ENCODE data around the gene CFAP90.

Gene CFAP90, protein sequence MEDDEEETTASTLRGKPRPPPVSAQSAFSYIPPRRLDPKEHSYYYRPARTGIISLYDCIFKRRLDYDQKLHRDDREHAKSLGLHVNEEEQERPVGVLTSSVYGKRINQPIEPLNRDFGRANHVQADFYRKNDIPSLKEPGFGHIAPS

DNA sequence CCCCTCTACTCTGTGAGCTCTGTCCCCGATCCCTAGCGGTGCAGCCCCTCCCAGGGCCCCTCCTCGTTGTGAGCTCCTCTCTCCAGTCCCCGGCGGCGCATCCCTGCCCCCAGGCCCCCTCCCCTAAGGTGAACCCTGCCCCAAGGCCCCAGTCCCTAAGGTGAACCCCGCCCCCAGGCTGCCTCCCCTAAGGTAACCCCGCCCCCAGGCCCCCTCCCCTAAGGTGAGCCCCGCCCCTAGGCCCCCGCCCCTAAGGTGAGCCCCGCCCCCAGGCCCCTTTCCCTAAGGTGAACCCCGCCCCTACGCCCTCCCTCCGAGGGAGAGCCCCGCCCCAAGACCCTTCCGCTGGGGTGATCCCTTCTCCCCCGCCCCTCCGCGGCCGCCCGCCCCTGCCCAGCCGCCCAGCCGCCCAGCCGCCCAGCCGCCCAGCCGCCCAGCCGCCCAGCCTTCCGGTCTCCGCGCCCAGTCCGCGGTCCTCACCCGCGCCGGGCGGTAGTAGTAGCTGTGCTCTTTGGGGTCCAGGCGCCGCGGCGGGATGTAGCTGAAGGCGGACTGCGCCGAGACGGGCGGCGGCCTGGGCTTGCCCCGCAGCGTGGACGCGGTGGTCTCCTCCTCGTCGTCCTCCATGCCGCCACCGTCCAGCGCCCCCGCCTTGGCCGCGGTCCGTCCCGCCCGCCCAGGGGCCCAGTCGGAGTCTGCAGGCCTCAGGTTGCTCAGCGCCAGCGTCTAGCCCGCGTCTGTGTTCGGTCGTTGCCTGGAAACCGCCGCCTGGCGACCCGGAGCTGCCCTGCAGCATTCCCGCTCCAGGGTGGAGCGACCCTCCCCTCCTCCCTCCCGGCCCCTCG lies at the start of gene CFAP90:
TSS of gene CFAP90 (minus strand) at position 739 of the 845 bp plus-strand sequence. CDS start at position 627, 112 bp downstream.
- DNase-seq: peak; percentile 20

- DNase-seq: peak; percentile 38
These were observed 46.2 kb upstream of the CFAP90 start for GRCh38 chr5:7897014-7897600.

- no peak for DNase-seq
These were observed 43.9 kb upstream of the CFAP90 start for GRCh38 chr5:7894860-7895259.

DNA sequence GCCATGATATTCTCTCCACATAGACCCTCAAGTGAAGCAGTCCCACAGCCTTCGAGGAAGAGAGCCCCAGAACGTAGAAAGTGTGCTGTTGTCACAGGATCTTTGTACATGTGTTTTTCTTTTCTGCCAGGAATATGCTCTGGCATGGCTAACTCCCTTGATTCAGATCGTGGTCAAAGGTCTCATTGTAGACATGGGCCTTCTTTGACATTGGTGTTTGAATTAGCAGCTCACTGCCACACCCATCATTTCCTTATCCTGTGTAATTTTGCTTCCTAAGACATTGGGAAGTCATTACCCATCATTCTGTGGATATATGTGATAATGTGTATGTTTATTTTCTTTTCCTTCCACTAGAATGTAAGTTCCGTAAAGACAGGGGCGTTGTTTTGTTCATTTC lies 43.5 kb upstream of the CFAP90 start:
- no peak for DNase-seq

DNA sequence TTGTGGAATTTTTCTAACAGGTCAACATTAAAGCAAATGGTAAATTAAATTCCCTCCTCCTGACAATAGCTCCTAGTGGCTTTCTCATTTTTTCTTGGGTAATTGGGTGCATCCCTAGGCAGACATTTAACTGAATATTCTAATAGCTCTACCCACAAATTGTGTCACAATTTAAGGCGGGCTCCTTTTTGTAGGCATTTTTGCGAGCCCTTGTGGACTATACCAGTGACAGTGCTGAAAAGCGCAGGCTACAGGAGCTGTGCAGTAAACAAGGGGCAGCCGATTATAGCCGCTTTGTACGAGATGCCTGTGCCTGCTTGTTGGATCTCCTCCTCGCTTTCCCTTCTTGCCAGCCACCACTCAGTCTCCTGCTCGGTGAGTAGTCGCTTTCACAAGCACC lies 38.0 kb upstream of the CFAP90 start:
- no peak for DNase-seq

DNA sequence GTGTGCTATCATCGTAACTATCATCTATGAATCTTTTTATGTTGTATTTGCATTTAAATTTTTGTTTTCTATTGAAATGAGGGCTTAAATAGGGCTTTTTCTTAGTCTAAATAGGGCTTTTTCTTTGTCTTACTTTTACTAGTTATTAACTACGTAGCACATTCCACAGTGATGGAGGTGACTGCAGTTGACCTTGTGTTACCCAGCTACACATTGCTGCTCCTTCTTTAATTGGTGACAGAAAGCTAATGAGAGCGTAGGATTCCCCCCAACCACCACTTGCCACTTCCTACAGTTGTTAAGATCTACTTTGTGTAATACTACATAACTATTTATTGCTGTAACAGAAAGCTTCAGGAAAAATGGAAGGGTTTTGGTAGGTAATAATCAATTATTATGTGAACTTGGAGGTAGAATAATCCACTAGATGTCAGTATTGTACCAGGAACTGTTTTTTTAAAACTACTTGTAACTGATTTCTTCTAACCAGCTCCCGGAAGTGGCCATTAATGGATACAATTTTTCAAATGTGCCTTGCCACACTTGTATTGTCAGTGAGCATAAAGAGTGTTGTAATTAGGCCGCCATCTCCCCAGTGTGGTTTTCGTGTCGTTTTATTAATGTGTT lies 36.0 kb upstream of the CFAP90 start:
- DNase-seq: no peak

DNA sequence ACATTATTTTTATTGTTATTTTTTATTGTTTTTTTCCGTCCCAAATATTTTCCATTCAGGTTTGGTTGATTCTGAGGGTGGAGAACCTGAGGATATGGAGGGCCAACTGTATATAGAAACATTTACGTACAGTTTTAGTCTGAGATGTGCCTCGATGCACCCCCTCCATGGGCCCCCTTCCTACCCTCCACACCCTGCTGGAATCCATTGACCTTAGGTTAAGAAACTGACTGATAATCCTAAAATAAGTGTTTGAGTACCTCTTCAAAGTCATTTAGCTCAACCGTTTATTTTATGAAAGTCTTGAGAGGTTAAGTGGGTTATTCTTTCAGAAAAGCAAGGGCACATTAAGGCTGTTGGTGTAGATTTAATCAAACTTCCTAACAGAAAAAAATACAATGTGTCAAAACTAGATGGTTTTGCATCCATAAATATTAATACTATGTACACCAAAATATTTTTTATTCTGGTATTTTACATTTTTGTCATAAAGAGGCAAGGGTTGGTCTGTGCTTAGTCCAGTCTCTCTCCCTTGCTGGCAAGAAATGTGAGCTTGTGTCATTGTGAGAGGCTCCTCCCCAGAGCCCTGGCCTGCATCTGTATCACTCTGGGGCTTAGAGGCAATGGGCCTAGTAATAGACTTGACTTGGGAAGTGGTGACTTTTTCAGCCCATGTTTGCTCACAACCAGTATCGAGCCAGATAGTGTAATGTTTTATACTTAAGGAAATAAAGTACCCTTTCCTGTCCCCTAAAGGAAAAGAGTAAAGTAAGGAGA lies 33.7 kb upstream of the CFAP90 start:
- no peak for DNase-seq

DNA sequence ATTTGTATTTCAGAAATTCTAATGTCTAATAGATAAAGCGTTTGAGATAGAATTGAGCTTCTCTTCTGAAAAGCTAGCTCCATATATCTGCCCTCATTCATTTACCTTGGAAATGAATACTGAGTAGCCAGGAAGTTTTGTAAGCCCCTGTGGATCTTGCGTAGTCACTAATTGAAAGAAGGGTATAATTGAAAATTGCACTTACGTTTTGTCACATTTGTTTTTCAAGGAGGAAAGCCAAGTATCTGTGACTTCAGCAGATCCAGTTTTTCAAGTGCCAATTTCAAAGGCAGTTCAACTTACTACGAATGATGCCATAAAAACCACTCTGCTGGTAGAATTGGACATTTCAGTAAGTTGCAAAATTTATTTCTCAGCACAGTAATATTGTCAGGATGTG lies 32.0 kb upstream of the CFAP90 start:
- no peak for DNase-seq

DNA sequence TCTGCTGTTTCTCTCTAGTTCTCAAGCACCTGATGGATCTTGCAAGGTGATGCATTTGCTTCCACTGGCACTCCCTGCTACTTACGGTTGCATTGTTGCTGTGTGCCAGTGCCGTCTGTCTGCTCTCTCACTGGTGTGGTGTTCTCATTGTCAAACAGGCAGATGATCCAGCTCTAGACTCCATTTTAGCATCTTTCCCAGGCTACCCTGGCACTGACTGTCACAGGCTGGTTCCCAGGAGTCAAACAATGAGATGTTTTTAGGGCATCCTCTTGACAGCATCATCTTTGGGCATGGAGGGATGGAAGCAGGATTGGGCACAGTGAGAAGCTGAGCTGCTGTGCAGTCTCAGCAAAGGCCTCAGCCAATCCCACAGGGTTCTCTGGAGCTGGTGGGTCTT lies 30.9 kb upstream of the CFAP90 start:
- no peak for DNase-seq

DNA sequence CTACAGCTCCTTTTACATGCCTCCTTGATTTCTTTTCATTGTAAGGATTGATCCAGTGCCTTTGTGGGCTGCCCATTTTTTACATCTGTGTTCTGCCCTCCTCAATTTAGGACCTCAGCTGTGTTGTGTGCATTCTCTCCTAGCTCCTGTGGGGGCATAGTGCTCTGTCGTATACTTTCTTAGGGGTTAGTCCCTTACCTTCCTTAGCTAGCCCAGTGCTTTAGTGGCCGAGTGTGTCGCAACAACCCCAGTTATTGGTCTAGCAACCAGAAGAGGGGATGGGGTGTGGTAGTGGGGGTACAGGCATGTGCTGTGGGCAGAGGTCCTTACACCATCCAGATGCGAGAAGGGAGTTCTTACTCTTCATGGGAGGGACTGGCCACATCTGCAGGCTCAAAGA lies 30.2 kb upstream of the CFAP90 start:
- DNase-seq: no peak

- peak; percentile 24 for DNase-seq
These were observed 27.5 kb upstream of the CFAP90 start for GRCh38 chr5:7878381-7878873.

DNA sequence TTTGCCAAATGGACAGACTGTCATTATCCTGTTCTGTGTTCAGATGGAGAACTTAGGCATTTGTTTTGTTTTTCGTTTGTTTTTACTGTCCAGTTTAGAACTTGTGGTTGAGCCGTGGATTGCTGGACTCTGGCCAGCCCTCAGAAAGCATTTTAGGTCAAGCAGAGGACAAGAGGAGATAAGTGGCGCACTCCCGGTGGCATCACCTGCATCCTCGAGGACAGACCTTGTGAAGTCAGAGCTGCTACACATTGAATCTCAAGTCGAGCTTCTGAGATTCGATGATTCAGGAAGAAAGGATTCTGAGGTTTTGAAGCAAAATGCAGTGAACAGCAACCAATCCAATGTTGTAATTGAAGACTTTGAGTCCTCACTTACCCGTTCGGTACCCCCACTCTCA lies 26.9 kb upstream of the CFAP90 start:
- no peak for DNase-seq

- peak; percentile 43 for DNase-seq
These were observed 25.9 kb upstream of the CFAP90 start for GRCh38 chr5:7876867-7877266.

GRCh38 chr5:7875151-7875550 lies 24.2 kb upstream of the CFAP90 start:
- no peak for DNase-seq

- no peak for DNase-seq
These were observed 23.7 kb upstream of the CFAP90 start for GRCh38 chr5:7874639-7875038.

GRCh38 chr5:7873216-7873615 lies 22.3 kb upstream of the CFAP90 start:
- DNase-seq: peak; percentile 47

DNA sequence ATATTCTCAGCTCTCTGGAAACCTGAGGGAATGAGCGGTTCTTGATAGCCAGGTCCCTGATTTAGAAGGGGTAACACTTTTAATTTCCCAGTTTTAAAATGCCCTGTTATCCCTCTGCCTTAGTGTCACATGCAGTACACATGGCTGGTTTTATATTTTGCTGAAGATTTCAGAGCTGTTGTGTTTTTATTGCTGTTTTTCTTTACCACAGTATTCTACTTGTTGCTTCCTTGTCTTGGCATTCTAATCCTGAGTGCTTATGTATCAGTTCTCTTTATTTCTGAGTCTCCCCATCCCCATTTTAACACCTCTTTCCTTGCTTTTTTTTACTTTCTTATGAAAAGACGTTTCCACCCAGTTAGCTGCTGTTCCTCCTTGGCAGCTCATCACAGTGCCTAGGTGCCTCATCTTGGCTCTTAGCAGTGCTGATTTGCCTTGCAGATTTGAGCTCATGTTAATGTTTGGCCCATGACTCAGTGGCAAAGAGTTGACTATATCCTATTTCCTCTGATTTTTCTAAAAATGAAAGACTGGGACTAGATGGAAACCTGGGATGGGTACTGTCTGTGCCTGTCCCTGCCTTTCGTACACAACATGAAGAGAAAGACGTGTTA lies 21.7 kb upstream of the CFAP90 start:
- DNase-seq: no peak

GRCh38 chr5:7871653-7872052 lies 20.7 kb upstream of the CFAP90 start:
- no peak for DNase-seq

GRCh38 chr5:7869474-7870136 lies 18.7 kb upstream of the CFAP90 start:
- peak; percentile 64 for DNase-seq

DNA sequence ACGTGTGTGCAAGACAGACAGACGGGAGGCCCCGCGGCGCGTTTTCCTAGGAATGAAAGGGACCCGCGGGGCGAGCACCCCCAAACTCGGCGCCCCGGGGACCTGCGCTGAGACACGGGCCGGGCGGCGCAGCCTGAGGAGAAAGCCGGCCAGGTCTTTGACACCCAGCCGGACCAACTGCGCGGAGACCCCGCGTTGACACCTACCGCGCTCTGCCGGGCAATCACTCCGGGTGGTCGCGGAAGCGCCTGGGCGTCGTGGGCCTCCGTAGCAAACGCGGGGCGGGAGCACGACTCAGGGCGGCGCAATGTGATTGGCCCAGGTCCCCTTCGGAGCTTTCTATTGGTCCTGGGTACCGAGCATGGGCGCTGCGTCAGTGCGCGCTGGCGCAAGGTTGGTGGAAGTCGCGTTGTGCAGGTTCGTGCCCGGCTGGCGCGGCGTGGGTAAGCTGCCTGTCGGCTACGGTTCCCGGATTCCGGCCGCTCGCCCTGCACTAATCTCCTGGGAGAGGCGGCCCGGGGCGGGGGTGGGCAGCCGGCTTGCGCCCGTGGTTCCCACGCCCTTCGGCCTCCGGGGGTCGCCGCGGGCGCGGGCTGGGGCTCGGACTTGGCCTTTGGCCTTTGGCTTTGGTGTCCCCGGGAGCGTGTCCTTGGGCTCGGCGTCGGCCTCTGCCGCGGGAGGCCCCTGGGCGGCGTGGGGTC lies 18.0 kb upstream of the CFAP90 start, which contains the start of the genes FASTKD3 and MTRR:
TSS of gene FASTKD3 (minus strand) at position 259 of the 701 bp plus-strand sequence. CDS start 948 bp downstream, outside the sequence.
TSS of gene MTRR (plus strand) at position 376 of the 701 bp plus-strand sequence. CDS start 1,647 bp downstream, outside the sequence.
- peak; percentile 93 for DNase-seq

- no peak for DNase-seq
These were observed 17.5 kb upstream of the CFAP90 start for GRCh38 chr5:7868427-7868772.
